Measurements from ENCODE around the gene LRRC7. TPM values are rescaled to one million over a fixed set of nuclear protein-coding genes. Genes with fewer than 3 reads are reported as not detected.
A peak's percentile ranks its signal among the peaks of the same experiment; 100 is the strongest.

LRRC7 gene
- polyA plus RNA-seq, 1 donor from 2014 or later: 141 TPM

DNA sequence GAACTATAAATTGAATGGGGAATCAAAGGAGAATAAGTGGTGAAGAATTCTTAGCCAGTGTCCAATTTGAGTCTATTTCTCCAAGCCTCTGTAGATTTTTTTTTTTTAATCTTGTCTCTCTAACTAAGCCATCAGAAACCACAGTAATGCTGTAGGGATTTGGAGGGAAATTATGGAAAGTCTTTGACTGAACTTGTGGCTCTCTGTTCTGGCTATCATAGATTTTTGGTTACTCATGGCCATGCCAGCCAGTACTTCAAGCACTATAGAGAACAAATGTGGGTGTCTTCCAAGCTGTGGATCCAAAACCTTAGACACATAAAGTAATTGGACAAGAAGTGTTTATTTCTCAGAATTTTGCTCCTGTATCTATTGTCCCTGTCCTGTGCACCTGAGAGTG lies 489.8 kb downstream of the LRRC7 start:
- H3K9me3 ChIP-seq (ENCODE audit: low read length): no peaks in the 10 kb centered on the region
- no peaks in the 10 kb centered on the region for H3K27me3 ChIP-seq (ENCODE audit: insufficient read depth, low read depth, low read length)
- H4K20me1 ChIP-seq (ENCODE audit: insufficient read depth): no peaks in the 10 kb centered on the region
- no peak overlapping the region for H3K9ac ChIP-seq (ENCODE audit: low read length)
- no peak overlapping the region for H3K4me3 ChIP-seq (ENCODE audit: low read length)
- no peaks in the 10 kb centered on the region for H3K79me2 ChIP-seq (replicated peaks; ENCODE audit: insufficient read depth, low read length)
- no peak overlapping the region for H3K27ac ChIP-seq (ENCODE audit: low read length)
- no peaks in the 10 kb centered on the region for H3F3A ChIP-seq (ENCODE audit: insufficient read depth, low read length, poor library complexity, severe bottlenecking)
- no peaks in the 10 kb centered on the region for H3K9me2 ChIP-seq (ENCODE audit: insufficient read depth, low read length)
- peaks cover 11% of the 10 kb centered on the region for H3K36me3 ChIP-seq (ENCODE audit: insufficient read depth, low read length)
- TF ChIP-seq RAD21 (conservative IDR thresholded peaks at IDR 0.05): no peak
- TF ChIP-seq, protein P1, sequence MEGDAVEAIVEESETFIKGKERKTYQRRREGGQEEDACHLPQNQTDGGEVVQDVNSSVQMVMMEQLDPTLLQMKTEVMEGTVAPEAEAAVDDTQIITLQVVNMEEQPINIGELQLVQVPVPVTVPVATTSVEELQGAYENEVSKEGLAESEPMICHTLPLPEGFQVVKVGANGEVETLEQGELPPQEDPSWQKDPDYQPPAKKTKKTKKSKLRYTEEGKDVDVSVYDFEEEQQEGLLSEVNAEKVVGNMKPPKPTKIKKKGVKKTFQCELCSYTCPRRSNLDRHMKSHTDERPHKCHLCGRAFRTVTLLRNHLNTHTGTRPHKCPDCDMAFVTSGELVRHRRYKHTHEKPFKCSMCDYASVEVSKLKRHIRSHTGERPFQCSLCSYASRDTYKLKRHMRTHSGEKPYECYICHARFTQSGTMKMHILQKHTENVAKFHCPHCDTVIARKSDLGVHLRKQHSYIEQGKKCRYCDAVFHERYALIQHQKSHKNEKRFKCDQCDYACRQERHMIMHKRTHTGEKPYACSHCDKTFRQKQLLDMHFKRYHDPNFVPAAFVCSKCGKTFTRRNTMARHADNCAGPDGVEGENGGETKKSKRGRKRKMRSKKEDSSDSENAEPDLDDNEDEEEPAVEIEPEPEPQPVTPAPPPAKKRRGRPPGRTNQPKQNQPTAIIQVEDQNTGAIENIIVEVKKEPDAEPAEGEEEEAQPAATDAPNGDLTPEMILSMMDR (IDR thresholded peaks at IDR 0.05; ENCODE audit: poor library complexity, severe bottlenecking): no peak
- TF ChIP-seq MXI1 (conservative IDR thresholded peaks at IDR 0.05; ENCODE audit: poor library complexity, severe bottlenecking): no peak
- no peak for TF ChIP-seq EP300 (conservative IDR thresholded peaks at IDR 0.05; ENCODE audit: poor library complexity, severe bottlenecking)
- no peak overlapping the region for H2AFZ ChIP-seq (ENCODE audit: low read depth, low read length)
- H3K4me2 ChIP-seq (ENCODE audit: low read length): no peak overlapping the region

DNA sequence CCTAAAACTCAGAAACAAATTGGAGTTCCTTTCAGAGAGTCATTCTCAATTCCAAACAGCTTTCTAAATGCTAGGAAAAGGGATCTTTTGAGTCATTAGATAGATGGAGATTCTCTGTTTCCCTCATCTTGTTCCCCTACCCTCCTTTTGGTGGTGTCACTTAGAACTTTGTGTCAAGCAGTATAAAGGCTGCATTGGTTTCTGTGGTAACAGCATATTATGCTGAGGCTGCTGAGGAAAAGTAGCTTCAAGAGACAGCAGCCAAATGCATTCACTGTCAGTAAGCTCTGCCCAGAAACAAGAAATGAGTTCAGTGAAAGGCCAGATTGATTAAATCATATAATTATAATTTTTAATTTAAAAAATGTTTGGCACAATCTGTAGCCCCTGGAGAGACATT lies 493.5 kb downstream of the LRRC7 start:
- Histone ChIP-seq H3K27ac (ENCODE audit: low read length) (no peak overlapping the region), H3K36me3 (ENCODE audit: insufficient read depth, low read length) (no peaks in the 10 kb centered on the region), H3F3A (ENCODE audit: insufficient read depth, low read length, poor library complexity, severe bottlenecking) (no peaks in the 10 kb centered on the region), H3K79me2 (replicated peaks; ENCODE audit: insufficient read depth, low read length) (no peaks in the 10 kb centered on the region), H4K20me1 (ENCODE audit: insufficient read depth) (no peaks in the 10 kb centered on the region), H3K9me3 (ENCODE audit: low read length) (no peaks in the 10 kb centered on the region), H3K4me3 (ENCODE audit: low read length) (no peak overlapping the region), H3K27me3 (ENCODE audit: insufficient read depth, low read depth, low read length) (no peaks in the 10 kb centered on the region), H3K9me2 (ENCODE audit: insufficient read depth, low read length) (no peaks in the 10 kb centered on the region), H2AFZ (ENCODE audit: low read depth, low read length) (no peak overlapping the region), H3K4me2 (ENCODE audit: low read length) (no peak overlapping the region), H3K9ac (ENCODE audit: low read length) (no peak overlapping the region)
- TF ChIP-seq, protein P1 (IDR thresholded peaks at IDR 0.05; ENCODE audit: poor library complexity, severe bottlenecking): no peak

DNA sequence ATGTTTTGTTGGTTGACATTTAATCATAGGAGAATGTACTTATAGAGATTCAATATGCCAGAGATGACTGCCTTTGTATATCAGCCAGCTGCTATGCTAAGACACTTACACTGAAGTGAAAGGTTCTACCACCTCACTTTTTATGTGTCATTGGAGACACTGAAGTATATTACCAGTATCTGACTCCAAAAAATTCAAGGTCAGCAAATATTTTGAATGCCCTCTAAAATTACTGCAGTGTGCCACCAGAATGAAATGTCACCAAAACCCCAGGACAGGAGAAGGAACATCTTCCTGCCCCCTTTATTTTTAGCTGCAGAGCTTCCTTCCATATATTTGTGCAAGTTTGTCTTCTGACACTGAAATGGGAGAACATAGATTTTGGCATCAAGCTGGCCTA lies 496.1 kb downstream of the LRRC7 start:
- Histone ChIP-seq H3K27me3 (ENCODE audit: insufficient read depth, low read depth, low read length) (no peaks in the 10 kb centered on the region), H3K9me2 (ENCODE audit: insufficient read depth, low read length) (no peaks in the 10 kb centered on the region), H3K36me3 (ENCODE audit: insufficient read depth, low read length) (no peaks in the 10 kb centered on the region), H3K79me2 (replicated peaks; ENCODE audit: insufficient read depth, low read length) (no peaks in the 10 kb centered on the region), H3F3A (ENCODE audit: insufficient read depth, low read length, poor library complexity, severe bottlenecking) (no peaks in the 10 kb centered on the region), H3K4me2 (ENCODE audit: low read length) (no peak overlapping the region), H2AFZ (ENCODE audit: low read depth, low read length) (no peak overlapping the region), H3K4me3 (ENCODE audit: low read length) (no peak overlapping the region), H4K20me1 (ENCODE audit: insufficient read depth) (no peaks in the 10 kb centered on the region), H3K9ac (ENCODE audit: low read length) (no peak overlapping the region), H3K27ac (ENCODE audit: low read length) (peak overlapping the region; percentile 7), H3K9me3 (ENCODE audit: low read length) (no peaks in the 10 kb centered on the region)
- TF ChIP-seq, protein P2, sequence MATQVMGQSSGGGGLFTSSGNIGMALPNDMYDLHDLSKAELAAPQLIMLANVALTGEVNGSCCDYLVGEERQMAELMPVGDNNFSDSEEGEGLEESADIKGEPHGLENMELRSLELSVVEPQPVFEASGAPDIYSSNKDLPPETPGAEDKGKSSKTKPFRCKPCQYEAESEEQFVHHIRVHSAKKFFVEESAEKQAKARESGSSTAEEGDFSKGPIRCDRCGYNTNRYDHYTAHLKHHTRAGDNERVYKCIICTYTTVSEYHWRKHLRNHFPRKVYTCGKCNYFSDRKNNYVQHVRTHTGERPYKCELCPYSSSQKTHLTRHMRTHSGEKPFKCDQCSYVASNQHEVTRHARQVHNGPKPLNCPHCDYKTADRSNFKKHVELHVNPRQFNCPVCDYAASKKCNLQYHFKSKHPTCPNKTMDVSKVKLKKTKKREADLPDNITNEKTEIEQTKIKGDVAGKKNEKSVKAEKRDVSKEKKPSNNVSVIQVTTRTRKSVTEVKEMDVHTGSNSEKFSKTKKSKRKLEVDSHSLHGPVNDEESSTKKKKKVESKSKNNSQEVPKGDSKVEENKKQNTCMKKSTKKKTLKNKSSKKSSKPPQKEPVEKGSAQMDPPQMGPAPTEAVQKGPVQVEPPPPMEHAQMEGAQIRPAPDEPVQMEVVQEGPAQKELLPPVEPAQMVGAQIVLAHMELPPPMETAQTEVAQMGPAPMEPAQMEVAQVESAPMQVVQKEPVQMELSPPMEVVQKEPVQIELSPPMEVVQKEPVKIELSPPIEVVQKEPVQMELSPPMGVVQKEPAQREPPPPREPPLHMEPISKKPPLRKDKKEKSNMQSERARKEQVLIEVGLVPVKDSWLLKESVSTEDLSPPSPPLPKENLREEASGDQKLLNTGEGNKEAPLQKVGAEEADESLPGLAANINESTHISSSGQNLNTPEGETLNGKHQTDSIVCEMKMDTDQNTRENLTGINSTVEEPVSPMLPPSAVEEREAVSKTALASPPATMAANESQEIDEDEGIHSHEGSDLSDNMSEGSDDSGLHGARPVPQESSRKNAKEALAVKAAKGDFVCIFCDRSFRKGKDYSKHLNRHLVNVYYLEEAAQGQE (IDR thresholded peaks at IDR 0.05; ENCODE audit: borderline replicate concordance): no peak
- TF ChIP-seq EZH2 (IDR thresholded peaks at IDR 0.05; ENCODE audit: borderline replicate concordance, insufficient read depth, low read length, poor library complexity, severe bottlenecking): no peak
- TF ChIP-seq TAF1 (IDR thresholded peaks at IDR 0.05; ENCODE audit: low read depth): no peak
- no peak for TF ChIP-seq SMC3 (conservative IDR thresholded peaks at IDR 0.05; ENCODE audit: poor library complexity)
- no peak for TF ChIP-seq MXI1 (conservative IDR thresholded peaks at IDR 0.05; ENCODE audit: poor library complexity, severe bottlenecking)
- TF ChIP-seq POLR2AphosphoS5 (IDR thresholded peaks at IDR 0.05): no peak
- TF ChIP-seq, protein P1 (IDR thresholded peaks at IDR 0.05; ENCODE audit: poor library complexity, severe bottlenecking): no peak
- TF ChIP-seq EP300 (conservative IDR thresholded peaks at IDR 0.05; ENCODE audit: poor library complexity, severe bottlenecking): no peak
- TF ChIP-seq RAD21 (conservative IDR thresholded peaks at IDR 0.05): no peak

Data from neural cell (in vitro differentiated cells).